GM19467 (cell line): Measurements from ENCODE around the gene FILIP1L.

ENCODE experiments used
- ATAC-seq: cut with Tn5 transposase; IDR thresholded peaks from one replicate; pipeline ENCODE4 v1.9.1; 2021; ENCODE audit warnings: mild to moderate bottlenecking, moderate library complexity; ENCODE audit not compliant: unreplicated experiment

The FILIP1L gene

DNA sequence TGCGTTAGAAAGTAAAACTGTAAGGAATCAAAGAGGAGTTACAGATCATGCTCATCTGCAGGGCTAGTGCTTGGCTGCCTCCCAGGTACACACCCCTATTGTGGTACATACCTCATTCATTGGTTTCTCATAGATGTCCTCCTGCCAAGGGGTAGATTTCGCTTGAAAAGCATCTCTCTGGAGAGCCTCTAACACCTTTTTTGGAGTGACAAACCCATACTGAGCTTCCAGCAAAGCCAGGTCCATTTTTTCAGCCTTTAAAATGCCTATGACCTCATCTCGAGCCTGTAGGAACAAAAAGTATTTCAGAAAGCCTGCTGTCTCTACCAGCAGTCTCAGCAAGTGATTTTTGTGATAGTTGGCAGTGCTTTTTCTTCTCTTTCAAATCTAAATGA, 184.6 kb downstream of the FILIP1L start:
- ATAC-seq = no peak

DNA sequence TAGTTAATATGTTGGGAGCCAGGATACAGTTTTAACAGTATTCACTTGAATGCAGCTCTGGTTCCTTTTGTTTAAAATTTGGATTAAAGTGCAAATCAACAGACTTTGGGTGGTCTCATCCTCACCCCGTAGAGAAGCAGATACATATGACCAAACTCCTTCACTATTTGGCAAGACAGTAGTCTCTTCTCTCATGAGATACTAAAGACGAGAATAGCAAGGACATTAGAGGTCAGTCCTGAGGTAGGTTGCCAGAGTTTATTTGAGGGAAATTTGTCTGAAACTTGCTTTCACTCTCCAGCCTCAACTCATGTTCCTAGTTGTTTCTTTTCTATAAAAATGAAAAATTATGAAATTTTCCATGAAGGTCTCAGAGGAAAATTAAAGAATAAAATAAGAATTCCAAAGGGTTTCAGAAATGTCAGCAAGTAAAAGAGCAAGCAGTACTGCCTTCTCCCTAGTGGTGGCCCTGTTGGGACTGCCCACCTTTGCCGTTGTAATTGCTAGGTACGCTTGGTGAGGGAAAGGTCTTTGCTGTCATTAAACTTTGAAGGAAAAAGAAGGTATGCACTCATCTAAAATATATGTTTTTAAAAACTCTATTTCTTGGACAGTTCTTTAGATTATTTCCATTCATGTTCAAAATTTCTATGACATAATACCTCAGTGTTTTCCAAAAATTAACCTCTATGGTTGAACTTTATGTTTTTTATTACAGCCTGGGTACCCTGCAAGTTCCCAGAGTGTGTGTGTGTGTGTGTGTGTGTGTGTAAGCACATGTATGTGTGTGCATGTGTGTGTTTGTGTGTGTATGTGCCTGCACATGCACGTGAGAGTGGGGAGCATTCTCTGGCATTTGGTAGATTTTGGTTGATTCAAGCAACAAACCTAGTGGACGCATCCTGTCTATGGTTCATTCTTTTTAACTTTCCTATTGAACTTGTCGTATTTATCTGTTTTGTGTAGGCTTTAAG, 185.2 kb downstream of the FILIP1L start:
- ATAC-seq = no peak

GRCh38 chr3:99927671-99928457, 186.4 kb downstream of the FILIP1L start:
- no peak for ATAC-seq

DNA sequence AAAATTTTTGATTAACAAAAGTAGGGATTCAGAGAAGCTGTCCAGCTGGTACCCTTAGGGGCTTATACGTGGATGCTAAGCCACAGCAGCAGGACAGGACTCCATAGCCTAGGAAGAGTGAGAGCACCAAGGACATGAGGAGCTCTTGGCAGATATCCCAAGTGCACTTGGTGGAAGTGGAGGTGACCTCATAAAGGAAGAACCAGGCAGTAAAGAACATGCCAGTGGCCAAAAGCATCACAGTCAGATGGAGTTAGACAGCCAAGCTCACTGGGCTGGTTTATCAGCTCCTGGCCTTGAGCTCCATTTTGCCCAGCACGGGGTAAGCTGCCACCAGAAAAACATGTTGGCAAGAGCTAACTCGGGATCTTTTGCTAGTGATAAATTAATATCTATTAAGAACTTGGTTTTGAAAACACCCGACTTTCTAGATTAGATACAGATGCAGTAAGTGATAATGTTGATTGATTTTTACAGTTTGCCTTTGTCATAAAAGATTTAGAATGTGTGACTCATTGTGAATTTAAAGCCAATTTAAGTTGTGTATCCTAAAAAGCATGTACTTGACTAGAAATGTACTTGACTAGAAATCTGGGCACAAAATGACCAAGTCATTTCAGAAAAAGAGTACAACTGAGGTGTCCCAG, 188.6 kb downstream of the FILIP1L start:
- no peak for ATAC-seq

GRCh38 chr3:99923873-99924272, 190.4 kb downstream of the FILIP1L start:
- ATAC-seq = no peak

GRCh38 chr3:99921986-99922385, 192.3 kb downstream of the FILIP1L start:
- no peak for ATAC-seq

DNA sequence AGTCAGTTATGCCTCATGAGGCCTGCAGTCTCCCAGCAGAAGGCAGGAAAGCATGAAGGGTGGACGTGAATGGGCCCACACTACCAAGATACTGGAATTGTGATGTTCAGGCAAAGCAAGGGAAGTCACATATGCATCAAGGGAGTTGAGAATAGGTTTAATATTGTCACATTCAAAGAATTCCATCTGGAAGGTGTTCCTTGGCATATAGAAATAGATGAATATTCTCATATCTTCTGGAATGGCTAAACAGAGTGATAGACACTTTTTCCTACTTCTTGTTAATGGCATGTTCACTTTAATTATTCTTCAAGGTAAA, 193.0 kb downstream of the FILIP1L start:
- no peak for ATAC-seq

- ATAC-seq = no peak
Measured at GRCh38 chr3:99920481-99921376, 193.6 kb downstream of the FILIP1L start.

- no peak for ATAC-seq
Measured at GRCh38 chr3:99919694-99920093, 194.6 kb downstream of the FILIP1L start.

DNA sequence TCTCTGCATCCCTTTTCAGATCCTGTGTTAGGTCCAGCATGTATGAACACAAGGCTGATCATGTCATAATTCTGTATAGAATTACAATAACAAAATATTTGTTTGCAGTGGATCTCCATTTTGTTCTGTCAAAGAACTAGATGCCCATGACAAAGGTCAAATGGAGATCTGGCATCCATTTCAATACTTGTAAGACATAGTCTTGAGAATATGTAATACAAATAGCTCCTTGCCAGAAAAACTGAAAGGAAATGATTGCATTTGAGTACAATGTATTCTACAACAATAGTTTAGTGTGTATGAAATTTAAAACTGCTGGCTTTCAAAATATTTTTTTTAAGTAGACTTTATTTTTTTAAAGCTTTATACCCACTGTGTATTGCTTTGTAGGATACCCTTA, 195.6 kb downstream of the FILIP1L start:
- no peak for ATAC-seq

- ATAC-seq = no peak
Measured at GRCh38 chr3:99915906-99916432, 198.3 kb downstream of the FILIP1L start.

DNA sequence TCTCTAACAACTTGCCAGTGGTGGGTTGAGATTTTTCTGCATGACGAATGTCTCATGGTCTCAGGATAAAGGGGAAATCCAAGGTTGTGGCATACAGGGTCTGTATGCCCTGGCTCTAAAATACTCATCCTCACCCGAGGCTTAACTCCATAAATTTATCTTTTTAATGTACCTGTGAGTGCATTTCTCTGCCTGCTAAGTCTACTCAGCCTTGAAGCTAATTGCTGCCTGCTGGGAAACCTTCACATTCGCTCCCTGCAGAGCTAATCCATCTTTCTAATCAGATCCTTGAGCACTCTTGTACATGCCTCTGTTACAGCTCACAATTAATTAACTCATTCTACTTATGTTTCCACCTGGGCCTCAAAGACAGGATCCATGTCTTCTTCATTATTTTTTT, 202.9 kb downstream of the FILIP1L start:
- ATAC-seq = no peak

- ATAC-seq = no peak
Measured at GRCh38 chr3:99910752-99911290, 203.5 kb downstream of the FILIP1L start.

DNA sequence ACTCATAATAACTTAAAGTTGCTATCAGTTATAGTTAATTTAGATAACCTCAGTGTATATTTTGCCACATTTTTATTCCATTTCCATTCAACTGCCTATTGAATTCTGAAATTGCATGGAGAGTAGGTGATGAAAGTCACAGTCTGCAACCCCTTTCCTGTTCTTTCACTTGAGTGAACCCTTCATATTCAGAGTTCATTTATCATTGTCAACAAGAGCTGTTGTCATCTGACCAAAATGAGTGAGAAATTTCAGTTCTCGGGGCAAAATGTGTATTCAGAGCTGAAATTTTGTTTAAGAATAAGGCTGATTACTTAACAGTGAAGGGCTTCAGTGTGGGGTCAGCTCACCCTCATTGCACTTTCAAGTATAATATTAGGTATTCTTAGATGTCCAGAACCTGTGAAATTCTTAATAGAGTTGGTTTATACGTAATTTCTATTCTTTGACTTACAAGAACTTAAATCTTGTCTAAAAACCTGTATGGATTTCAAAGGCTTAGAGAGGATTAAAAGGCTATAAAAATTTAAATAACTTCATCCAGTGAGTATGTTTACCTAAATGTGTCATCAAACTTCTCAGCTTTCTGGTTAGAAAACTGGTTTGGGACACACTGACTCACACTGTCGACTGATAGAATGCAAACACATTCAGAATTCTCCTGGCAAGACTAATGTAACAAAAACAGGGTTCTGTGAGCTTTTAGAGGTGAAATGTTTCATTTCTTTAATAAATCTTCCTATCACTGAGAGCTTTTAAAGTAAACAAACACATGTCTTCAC, 204.4 kb downstream of the FILIP1L start:
- no peak for ATAC-seq

GRCh38 chr3:99907959-99908544, 206.2 kb downstream of the FILIP1L start:
- ATAC-seq = no peak

DNA sequence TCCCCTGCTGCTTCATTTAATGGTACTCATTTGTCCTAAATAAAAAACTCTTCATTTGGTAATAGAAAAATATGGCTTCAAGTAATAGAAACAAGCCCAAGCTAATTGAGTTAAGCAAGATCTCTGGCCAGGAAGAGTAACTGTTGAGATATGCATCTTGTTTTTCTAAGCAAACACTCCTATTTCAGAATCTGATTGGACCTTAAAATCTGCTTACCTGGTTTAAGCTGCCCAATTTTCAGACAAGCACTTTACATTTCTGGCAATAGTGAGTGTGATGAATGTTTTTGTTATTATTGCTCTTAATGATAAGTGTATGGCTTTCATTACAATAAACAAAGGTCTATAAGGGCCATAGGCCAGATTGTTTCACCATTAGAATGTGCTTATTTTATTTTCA, 210.4 kb downstream of the FILIP1L start:
- no peak for ATAC-seq

DNA sequence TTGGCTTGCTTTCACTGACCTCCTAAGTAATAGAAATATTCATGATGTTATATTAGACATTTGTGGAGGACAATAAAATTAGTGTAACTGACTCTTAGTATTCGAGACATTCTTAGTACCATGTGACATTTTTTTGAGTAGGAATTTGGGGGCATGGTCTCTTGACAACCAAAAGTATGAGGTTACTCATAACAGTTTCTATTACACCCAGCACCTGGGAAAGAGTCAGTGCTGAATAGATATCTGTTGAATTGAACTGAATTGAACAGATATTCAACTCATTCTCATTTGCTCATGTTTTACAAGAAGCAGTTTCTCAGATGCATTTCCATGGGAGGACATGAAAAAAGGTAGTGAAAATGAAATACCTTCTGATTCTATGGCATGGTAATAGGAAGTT, 212.2 kb downstream of the FILIP1L start:
- ATAC-seq = no peak

GRCh38 chr3:99901200-99901926, 212.9 kb downstream of the FILIP1L start:
- no peak for ATAC-seq
